Stimulated activated CD4-positive, alpha-beta T cell treated with anti-CD3 and anti-CD28 coated beads, Interleukin-1b, Interleukin-23, amount 100 ng/mL, for 24 hours (primary cell): Measurements from ENCODE around the gene SHC4.

Experiments
- DNase-seq, 4 experiments: peaks; one replicate each; pipeline ENCODE4 v3.0.0-alpha.2; 2020; ENCODE audit warnings: low read depth in 4 of 4, low spot score in 1 of 4

SHC4 gene

GRCh38 chr15:48850648-48851047 is 113.1 kb downstream of the SHC4 start:
- no peak for DNase-seq

GRCh38 chr15:48845123-48845522 is 118.6 kb downstream of the SHC4 start:
- DNase-seq = no peak

- DNase-seq = no peak
Measured at GRCh38 chr15:48842501-48842900, 121.2 kb downstream of the SHC4 start.

GRCh38 chr15:48834756-48835155 is 129.0 kb downstream of the SHC4 start:
- DNase-seq = no peak

GRCh38 chr15:48833526-48834239 is 130.0 kb downstream of the SHC4 start:
- DNase-seq = no peak

GRCh38 chr15:48832648-48833047 is 131.1 kb downstream of the SHC4 start:
- DNase-seq = no peak

GRCh38 chr15:48828906-48829305 is 134.8 kb downstream of the SHC4 start:
- DNase-seq = no peak

- no peak for DNase-seq
Measured at GRCh38 chr15:48828471-48828870, 135.2 kb downstream of the SHC4 start.

- no peak for DNase-seq
Measured at GRCh38 chr15:48825075-48825474, 138.6 kb downstream of the SHC4 start.

GRCh38 chr15:48823706-48824105 is 140.0 kb downstream of the SHC4 start:
- no peak for DNase-seq

- DNase-seq = no peak
Measured at GRCh38 chr15:48823237-48823636, 140.5 kb downstream of the SHC4 start.

- no peak for DNase-seq
Measured at GRCh38 chr15:48814286-48814685, 149.4 kb downstream of the SHC4 start.

- no peak for DNase-seq
Measured at GRCh38 chr15:48811325-48811958, 152.3 kb downstream of the SHC4 start.

GRCh38 chr15:48810414-48811324 is 153.1 kb downstream of the SHC4 start, which contains the start of gene CEP152:
Gene CEP152, minus strand, starts transcription at chr15:48811069. Its CDS starts 5,420 bp downstream, at chr15:48805649.
- peak; percentile 95 to 97 (median 96) for DNase-seq

GRCh38 chr15:48806151-48806550 is 157.6 kb downstream of the SHC4 start:
- DNase-seq = no peak

GRCh38 chr15:48805591-48805990 is 158.1 kb downstream of the SHC4 start:
- no peak for DNase-seq

- DNase-seq = no peak
Measured at GRCh38 chr15:48803877-48804276, 159.8 kb downstream of the SHC4 start.

GRCh38 chr15:48802867-48803266 is 160.9 kb downstream of the SHC4 start:
- no peak for DNase-seq

- DNase-seq = no peak
Measured at GRCh38 chr15:48802257-48802656, 161.5 kb downstream of the SHC4 start.

GRCh38 chr15:48800811-48801455 is 162.8 kb downstream of the SHC4 start:
- DNase-seq = no peak

GRCh38 chr15:48800245-48800644 is 163.5 kb downstream of the SHC4 start:
- no peak for DNase-seq
